HepG2 (cell line): ENCODE measurements around the gene IGF2. TPM values are rescaled to one million over a fixed set of nuclear protein-coding genes. Genes with fewer than 3 reads are reported as not detected.

Experiments used
- EZH2 ChIP-seq: conservative IDR thresholded peaks from 2 replicates; pipeline ENCODE4 v1.6.1; 2012; ENCODE audit warnings: mild to moderate bottlenecking, low read depth, low read length, moderate library complexity
- GATAD1 ChIP-seq: IDR thresholded peaks from 2 replicates; pipeline ENCODE4 v1.6.1; 2016; ENCODE audit warnings: missing genetic modification reagents, missing compliant biosample characterization
- HNF4A ChIP-seq: sonication (generic); formaldehyde crosslinking; IDR thresholded peaks from 2 replicates; pipeline ENCODE4 v1.4.0; 2020; ENCODE audit warnings: missing genetic modification reagents
- JARID2 ChIP-seq: sonication (generic); formaldehyde crosslinking; IDR thresholded peaks from 2 replicates; pipeline ENCODE4 v1.8.1; 2023; ENCODE audit warnings: missing genetic modification reagents, inconsistent platforms; ENCODE audit not compliant: insufficient replicate concordance
- KLF11 ChIP-seq: IDR thresholded peaks from 2 replicates; pipeline ENCODE4 v1.6.1; 2016; ENCODE audit warnings: missing compliant biosample characterization
- MIXL1 ChIP-seq: IDR thresholded peaks from 2 replicates; pipeline ENCODE4 v1.6.1; 2016
- MTA1 ChIP-seq: sonication (generic); formaldehyde crosslinking; IDR thresholded peaks from 2 replicates; pipeline ENCODE4 v1.4.0; 2020; ENCODE audit warnings: missing genetic modification reagents, mild to moderate bottlenecking, borderline replicate concordance
- TGIF2 ChIP-seq: IDR thresholded peaks from 2 replicates; pipeline ENCODE4 v1.6.1; 2016; ENCODE audit warnings: control low read depth, missing compliant biosample characterization
- ZNF24 ChIP-seq: fragments of 450-650 bp; IDR thresholded peaks from 2 replicates; pipeline ENCODE4 v1.6.1; 2017; ENCODE audit warnings: antibody characterized with exemption, mild to moderate bottlenecking
- ZNF746 ChIP-seq: sonication (generic); formaldehyde crosslinking; IDR thresholded peaks from 2 replicates; pipeline ENCODE4 v1.8.0; 2022; ENCODE audit warnings: mild to moderate bottlenecking, missing genetic modification reagents
- polyA plus RNA-seq, 8 experiments: library from polyadenylated mRNA; depleted of rRNA in 3 of 8; stranded (reverse) in 7 of 8; unstranded in 1 of 8; fragments of >200 nt; fragmentation: Illumina TruSeq in 4 of 8; extraction: Trizol in 4 of 8; gene quantifications; 2 replicates each; pipeline versions ENCODE4 v1.2.1 to v1.2.3, GENCODE V29; 2011 to 2016; ENCODE audit warnings: low read depth in 4 of 8, missing spikeins in 1 of 8, mixed read lengths in 1 of 8; ENCODE audit not compliant: insufficient read depth in 1 of 8
- total RNA-seq, 5 experiments: library from RNA; depleted of rRNA; stranded (reverse); fragments of >200 nt; fragmentation: Illumina TruSeq; extraction: Trizol; gene quantifications; 2 replicates each; pipeline ENCODE4 v1.2.3, GENCODE V29; 2016; ENCODE audit warnings: low read depth in 1 of 5
- TF ChIP-seq, protein P1 (sequence below), 2 experiments: fragments of 450-650 bp in 1 of 2; sonication (generic) in 1 of 2; formaldehyde crosslinking in 1 of 2; IDR thresholded peaks; 2 replicates each; pipeline versions ENCODE4 v1.6.1 to v1.8.0; 2016 to 2022; ENCODE audit warnings: antibody characterized with exemption in 1 of 2, mild to moderate bottlenecking in 1 of 2, missing genetic modification reagents in 1 of 2
- TF ChIP-seq, protein P2 (sequence below): sonication (generic); formaldehyde crosslinking; conservative IDR thresholded peaks from 2 replicates; pipeline ENCODE4 v1.4.0; 2020; ENCODE audit warnings: missing genetic modification reagents
- TF ChIP-seq, protein P3 (sequence below): sonication (generic); formaldehyde crosslinking; IDR thresholded peaks from 2 replicates; pipeline ENCODE4 v1.9.0; 2021; ENCODE audit warnings: missing genetic modification reagents, borderline replicate concordance
- TF ChIP-seq, protein P4 (sequence below): sonication (generic); formaldehyde crosslinking; IDR thresholded peaks from 2 replicates; pipeline ENCODE4 v1.4.0; 2020; ENCODE audit warnings: missing genetic modification reagents

IGF2 gene
- total and polyA plus RNA-seq, 2 of the 13 experiments (the other 11 are each of a cell fraction or from before 2014, with no cell fraction given): 79.1 to 254 TPM

DNA sequence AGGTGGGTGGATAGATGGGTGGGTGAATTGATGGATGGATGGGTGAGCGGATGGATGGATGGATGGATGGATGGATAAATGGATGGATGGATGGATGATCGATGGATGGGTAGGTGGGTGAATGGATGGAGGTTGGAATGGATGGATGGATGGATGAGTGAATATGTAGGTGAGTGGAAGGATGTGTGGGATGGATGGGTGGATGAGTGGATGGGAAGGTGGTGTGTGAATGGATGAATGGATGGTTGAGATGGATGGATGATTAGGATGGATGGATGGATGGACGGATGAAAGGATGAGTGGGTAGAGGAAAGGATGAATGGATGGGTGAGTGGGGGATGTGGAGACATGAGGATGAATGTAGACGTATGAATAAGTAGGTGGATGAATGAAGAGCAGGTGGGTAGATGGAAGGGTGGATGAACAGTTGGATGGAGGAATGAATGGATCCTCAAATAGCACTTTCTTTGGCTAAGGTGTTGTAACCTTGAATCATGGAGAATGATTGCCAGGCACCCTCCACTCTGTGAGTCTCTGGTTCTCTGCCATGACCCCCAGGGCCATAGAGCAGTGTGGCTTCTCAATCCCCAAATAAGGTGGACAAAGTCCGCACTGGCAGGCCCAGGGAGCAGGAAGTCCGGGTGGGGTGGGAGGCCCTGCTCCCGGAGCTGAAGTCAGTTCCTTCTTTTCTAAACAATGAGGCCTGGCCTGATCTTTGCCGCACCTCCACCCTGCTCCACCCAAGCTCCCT, 36.9 kb downstream of the IGF2 start (continued):
- TF ChIP-seq, protein P1, sequence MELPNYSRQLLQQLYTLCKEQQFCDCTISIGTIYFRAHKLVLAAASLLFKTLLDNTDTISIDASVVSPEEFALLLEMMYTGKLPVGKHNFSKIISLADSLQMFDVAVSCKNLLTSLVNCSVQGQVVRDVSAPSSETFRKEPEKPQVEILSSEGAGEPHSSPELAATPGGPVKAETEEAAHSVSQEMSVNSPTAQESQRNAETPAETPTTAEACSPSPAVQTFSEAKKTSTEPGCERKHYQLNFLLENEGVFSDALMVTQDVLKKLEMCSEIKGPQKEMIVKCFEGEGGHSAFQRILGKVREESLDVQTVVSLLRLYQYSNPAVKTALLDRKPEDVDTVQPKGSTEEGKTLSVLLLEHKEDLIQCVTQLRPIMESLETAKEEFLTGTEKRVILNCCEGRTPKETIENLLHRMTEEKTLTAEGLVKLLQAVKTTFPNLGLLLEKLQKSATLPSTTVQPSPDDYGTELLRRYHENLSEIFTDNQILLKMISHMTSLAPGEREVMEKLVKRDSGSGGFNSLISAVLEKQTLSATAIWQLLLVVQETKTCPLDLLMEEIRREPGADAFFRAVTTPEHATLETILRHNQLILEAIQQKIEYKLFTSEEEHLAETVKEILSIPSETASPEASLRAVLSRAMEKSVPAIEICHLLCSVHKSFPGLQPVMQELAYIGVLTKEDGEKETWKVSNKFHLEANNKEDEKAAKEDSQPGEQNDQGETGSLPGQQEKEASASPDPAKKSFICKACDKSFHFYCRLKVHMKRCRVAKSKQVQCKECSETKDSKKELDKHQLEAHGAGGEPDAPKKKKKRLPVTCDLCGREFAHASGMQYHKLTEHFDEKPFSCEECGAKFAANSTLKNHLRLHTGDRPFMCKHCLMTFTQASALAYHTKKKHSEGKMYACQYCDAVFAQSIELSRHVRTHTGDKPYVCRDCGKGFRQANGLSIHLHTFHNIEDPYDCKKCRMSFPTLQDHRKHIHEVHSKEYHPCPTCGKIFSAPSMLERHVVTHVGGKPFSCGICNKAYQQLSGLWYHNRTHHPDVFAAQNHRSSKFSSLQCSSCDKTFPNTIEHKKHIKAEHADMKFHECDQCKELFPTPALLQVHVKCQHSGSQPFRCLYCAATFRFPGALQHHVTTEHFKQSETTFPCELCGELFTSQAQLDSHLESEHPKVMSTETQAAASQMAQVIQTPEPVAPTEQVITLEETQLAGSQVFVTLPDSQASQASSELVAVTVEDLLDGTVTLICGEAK (IDR thresholded peaks at IDR 0.05): no peak
- TF ChIP-seq, protein P1 (CRISPR knock-in tag; IDR thresholded peaks at IDR 0.05): no peak
- TF ChIP-seq MTA1 (CRISPR knock-in tag) (peak; percentile 40; the same call in 1 of the 2 replicates), EZH2 (no peak), GATAD1 (CRISPR knock-in tag) (peak; percentile 23; the same call in 1 of the 2 replicates), KLF11 (CRISPR knock-in tag) (no peak), MIXL1 (CRISPR knock-in tag) (0 out of 2 replicates have a peak, but pooled peaks have one; percentile 68), ZNF746 (CRISPR knock-in tag) (peak; percentile 51; the same call in 1 of the 2 replicates), HNF4A (CRISPR knock-in tag) (peak; percentile 94), TGIF2 (peak; percentile 60; the same call in 1 of the 2 replicates), ZNF24 (no peak), JARID2 (CRISPR knock-in tag) (no peak)
- TF ChIP-seq, protein P2, sequence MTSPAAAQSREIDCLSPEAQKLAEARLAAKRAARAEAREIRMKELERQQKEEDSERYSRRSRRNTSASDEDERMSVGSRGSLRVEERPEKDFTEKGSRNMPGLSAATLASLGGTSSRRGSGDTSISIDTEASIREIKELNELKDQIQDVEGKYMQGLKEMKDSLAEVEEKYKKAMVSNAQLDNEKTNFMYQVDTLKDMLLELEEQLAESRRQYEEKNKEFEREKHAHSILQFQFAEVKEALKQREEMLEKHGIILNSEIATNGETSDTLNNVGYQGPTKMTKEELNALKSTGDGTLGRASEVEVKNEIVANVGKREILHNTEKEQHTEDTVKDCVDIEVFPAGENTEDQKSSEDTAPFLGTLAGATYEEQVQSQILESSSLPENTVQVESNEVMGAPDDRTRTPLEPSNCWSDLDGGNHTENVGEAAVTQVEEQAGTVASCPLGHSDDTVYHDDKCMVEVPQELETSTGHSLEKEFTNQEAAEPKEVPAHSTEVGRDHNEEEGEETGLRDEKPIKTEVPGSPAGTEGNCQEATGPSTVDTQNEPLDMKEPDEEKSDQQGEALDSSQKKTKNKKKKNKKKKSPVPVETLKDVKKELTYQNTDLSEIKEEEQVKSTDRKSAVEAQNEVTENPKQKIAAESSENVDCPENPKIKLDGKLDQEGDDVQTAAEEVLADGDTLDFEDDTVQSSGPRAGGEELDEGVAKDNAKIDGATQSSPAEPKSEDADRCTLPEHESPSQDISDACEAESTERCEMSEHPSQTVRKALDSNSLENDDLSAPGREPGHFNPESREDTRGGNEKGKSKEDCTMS: no peak
- TF ChIP-seq, protein P3, sequence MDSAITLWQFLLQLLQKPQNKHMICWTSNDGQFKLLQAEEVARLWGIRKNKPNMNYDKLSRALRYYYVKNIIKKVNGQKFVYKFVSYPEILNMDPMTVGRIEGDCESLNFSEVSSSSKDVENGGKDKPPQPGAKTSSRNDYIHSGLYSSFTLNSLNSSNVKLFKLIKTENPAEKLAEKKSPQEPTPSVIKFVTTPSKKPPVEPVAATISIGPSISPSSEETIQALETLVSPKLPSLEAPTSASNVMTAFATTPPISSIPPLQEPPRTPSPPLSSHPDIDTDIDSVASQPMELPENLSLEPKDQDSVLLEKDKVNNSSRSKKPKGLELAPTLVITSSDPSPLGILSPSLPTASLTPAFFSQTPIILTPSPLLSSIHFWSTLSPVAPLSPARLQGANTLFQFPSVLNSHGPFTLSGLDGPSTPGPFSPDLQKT (CRISPR knock-in tag): no peak
- TF ChIP-seq, protein P4, sequence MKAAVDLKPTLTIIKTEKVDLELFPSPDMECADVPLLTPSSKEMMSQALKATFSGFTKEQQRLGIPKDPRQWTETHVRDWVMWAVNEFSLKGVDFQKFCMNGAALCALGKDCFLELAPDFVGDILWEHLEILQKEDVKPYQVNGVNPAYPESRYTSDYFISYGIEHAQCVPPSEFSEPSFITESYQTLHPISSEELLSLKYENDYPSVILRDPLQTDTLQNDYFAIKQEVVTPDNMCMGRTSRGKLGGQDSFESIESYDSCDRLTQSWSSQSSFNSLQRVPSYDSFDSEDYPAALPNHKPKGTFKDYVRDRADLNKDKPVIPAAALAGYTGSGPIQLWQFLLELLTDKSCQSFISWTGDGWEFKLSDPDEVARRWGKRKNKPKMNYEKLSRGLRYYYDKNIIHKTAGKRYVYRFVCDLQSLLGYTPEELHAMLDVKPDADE: no peak
